HK-2 (cell line): ENCODE measurements around the gene MAST4.

Experiments used
- DNase-seq: peaks from one replicate; pipeline ENCODE4 v3.0.0-alpha.2; 2018; ENCODE audit not compliant: unreplicated experiment

MAST4 gene

GRCh38 chr5:67208403-67208802 lies 612.2 kb downstream of the MAST4 start:
- DNase-seq: no peak

DNA sequence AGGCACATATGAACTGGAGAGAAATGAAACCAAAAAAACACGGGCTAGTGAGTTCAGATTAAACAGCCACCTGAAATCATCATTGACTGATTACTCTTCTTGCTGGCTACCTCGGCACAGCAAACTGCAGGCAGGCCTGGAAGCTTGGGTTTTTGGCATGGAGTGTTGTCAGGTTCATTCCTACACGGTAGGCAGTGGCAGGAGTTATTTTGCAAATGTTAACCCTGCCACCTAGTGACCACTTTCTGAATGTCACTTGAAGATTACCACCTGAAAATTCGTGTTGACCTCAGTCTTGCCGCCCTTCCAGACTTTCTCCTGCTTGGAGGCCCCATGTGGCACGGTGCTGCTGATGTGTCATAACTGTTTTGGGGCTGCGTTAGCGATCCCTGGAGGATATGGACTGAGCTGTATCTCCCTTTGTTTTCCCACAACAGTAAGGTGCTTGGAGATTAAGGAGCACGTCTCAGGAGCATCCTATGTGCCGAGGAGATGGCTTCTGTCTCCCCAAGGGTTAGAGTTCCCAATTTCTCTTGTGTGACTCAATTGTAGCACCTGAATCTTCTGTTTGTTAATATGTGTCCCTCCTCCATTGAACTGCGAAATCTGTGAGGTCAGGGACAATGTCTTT lies 613.1 kb downstream of the MAST4 start:
- DNase-seq: peak; percentile 22

DNA sequence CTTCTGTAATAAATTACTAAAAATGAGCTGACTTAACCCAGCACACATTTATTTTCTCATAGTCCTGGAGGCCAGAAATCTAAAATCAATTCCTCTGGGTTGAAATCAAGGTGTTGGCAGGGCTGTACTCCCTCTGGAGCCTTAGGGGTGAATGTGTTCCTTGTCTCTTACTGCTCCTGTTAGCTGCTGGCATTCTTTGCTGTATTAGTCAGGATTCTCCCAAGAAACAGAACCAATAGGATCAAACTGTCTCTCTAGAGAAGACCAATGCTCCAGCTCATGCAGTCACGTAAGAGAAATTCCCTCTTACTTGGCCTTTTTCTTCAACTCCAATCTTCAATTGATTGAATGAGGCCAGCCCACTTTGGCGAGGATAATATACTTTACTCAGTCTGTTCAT lies 615.7 kb downstream of the MAST4 start:
- no peak for DNase-seq

- no peak for DNase-seq
Observed at GRCh38 chr5:67214036-67214435, 617.8 kb downstream of the MAST4 start.

DNA sequence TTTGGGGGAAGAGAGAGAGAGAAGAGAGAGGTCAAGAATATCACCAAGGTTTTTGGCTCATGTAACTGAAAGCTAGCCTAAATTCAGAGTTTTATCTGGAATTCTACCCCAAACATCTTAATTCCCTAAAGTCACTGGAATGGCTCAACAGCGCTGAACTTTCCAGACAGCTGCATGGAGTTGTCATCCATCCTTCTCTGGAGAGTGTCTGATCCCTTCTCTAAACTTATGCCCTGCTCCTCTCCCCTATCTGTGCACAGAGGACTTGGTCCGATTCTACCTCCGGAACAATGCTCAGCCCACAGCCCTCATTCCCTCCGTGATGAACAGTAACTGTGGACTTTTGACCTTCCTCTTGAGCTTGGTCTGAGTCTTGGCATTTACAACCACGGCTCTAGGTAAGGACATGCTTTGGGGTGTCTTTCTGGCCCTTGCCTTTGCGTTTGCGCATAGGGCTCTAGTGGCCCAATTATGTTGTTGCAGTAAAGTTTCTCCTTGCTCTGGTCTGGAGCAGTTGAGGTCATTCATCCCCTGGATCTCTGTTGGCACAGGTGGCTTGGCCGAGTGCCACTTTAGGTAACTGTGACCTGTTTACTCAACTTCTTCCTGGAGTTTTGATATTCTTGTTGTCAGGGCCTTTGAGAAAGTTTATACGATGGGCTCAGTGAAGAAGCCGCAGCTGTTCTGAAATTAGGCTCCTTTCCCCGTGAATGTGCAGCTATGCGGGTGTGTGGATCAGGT lies 618.7 kb downstream of the MAST4 start:
- DNase-seq: no peak

DNA sequence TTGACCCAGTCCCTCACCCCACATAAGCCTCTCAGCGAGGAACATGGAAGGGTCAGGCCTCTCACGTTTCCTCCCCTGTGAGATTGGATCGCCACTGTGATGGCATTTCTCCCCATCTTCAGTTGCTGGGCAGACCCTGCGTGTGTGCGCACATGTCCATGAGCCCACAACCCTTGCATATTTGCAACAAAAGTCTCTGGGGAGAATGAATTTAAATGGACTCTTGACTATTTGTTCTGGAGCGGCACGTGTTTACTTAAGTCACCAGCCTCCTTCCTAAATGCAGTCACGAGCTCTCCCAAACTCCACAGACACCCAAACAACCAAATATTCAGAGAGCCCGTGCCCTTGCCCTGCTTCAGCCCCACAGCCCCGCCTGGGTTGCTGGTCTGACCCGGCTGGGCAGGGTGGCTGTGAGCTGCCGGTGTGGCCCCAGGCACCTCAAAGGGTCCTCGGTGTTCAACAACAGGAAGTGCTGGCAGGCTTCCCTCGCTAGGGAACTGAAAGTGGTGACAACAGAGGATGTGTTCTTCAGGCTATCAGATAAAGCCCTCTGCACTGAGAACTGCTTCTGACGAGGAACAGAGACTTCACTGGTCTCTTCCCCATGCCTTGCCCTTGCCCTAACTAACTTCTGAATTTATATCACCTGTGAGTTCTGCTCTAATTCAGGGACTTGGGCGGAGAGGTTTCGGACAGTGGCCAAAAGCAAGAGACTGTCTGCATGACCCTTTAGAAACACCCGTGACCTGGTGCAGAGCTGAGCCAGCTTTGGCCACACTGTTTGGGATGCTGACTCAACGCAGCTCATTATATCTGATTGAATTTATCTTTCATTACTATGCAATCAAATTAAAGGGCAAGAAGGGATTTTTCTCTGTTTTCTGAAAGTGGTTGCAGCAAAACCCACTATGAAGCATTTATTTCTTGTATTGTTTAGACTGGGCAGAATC lies 619.6 kb downstream of the MAST4 start:
- DNase-seq: no peak

GRCh38 chr5:67216564-67216963 lies 620.4 kb downstream of the MAST4 start:
- no peak for DNase-seq
